Inflammatory macrophage (primary cell): ENCODE measurements around the gene LDLRAD3.
A peak's percentile ranks its signal among the peaks of the same experiment; 100 is the strongest.

Experiments used
- DNase-seq, 2 donors: peaks; one replicate each; pipeline ENCODE4 v3.0.0-alpha.2; 2020 to 2022

The LDLRAD3 gene

GRCh38 chr11:36214976-36215692 lies 271.3 kb downstream of the LDLRAD3 start:
- DNase-seq, result no peak

DNA sequence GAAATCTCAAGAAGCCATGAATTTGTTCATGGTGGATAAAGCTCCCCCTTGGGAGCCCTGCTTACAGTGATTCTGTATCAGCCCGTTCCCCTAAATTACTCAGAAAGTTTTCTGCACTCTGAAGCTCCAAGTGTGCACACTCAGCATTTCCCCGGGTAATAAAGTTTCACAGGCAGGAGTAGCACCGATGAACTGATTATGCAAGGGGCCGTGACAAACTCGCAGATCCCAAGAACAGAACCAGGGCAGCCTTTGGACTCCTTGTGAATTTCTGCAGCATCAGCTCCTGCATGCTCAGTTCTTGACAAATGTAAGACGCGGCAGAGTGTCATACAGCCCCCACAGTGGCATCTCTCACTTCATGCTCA lies 271.8 kb downstream of the LDLRAD3 start:
- no peak for DNase-seq

- no peak for DNase-seq
These were observed 272.3 kb downstream of the LDLRAD3 start for GRCh38 chr11:36216061-36216615.

- no peak for DNase-seq
These were observed 274.5 kb downstream of the LDLRAD3 start for GRCh38 chr11:36218283-36218921.

GRCh38 chr11:36219996-36220395 lies 276.1 kb downstream of the LDLRAD3 start:
- DNase-seq, result no peak

- DNase-seq, result no peak
These were observed 279.2 kb downstream of the LDLRAD3 start for GRCh38 chr11:36222831-36223635.

DNA sequence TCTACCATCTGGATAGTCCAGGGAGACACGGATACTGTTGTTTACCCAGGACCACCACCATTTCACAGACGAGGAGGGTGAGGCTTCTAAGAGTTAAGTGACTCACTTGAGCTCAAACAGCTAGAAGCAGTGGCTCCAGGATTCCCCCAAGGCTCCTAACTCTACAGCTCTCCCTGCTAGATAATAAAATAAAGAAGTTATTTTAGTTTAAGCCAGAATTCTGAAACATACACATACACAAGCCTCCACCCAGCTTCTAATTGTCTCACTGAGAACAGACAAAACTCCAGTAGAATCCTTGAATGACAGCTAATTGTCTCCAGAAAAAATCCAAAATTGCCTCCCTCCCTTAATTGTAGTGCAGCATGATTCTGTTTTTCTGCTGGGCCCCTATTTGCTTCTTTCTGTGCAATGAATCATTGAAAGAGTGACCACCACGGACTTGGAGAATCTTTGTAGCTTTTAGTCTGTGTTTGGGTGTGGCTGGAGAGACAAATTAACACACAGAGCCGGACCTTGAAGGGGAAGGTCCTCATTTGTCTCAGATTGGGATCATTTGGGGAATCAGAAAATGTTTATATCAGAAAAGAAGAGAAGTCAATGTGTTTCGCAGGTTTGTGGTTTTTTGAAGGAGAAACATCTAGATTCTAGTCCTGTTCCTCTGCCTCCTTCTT lies 280.5 kb downstream of the LDLRAD3 start:
- DNase-seq, result no peak

DNA sequence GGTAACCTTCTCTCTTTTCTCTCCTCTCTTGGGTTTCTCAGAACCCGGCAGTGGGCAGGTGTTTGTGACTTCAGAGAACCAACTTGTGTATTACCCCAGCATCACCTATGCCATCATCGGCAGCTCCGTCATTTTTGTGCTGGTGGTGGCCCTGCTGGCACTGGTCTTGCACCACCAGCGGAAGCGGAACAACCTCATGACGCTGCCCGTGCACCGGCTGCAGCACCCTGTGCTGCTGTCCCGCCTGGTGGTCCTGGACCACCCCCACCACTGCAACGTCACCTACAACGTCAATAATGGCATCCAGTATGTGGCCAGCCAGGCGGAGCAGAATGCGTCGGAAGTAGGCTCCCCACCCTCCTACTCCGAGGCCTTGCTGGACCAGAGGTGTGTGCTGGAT lies 283.2 kb downstream of the LDLRAD3 start:
- no peak for DNase-seq

DNA sequence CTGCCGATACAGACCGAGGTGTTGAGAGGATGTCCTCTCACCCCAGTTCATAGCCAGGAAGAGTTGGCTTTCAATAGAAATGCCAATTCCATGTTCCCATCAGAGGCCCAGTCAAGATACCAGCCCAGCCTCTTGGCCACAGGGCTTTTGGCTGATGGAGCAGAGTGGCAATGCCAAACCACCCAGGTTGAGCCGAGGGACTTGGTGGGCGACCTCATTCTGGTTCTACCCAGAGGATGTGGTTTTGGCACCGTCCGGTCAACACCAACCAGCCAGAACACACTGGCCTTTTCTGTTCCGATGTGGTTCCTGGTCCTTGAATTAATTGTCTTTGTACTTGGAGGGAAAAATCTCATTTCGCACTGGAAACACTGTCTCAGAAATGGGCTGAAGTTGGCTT lies 284.8 kb downstream of the LDLRAD3 start:
- no peak for DNase-seq

GRCh38 chr11:36229091-36229705 lies 285.3 kb downstream of the LDLRAD3 start:
- DNase-seq, result no peak

GRCh38 chr11:36230779-36231699 lies 287.2 kb downstream of the LDLRAD3 start:
- DNase-seq, result no peak

DNA sequence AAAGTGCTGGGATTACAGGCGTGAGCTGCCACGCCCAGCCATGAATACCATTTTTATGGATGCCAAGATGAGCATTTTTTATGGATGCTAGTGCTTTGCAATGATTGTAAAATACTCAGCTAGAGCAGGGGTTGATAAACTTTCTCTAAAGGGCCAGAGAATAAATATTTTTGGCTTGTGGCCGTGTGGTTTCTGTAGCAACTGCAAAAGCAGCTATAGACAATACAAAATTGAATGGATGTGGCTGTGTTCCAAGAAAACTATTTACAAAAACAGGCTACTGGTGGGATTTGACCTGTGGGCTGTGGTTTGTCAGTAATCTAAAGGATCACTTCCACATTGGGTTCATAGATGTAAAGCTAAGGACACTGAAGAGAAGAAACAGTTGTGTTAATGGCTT lies 289.3 kb downstream of the LDLRAD3 start:
- DNase-seq, result no peak

GRCh38 chr11:36234825-36235224 lies 291.0 kb downstream of the LDLRAD3 start:
- DNase-seq, result no peak

GRCh38 chr11:36235750-36236149 lies 291.9 kb downstream of the LDLRAD3 start:
- DNase-seq, result no peak

DNA sequence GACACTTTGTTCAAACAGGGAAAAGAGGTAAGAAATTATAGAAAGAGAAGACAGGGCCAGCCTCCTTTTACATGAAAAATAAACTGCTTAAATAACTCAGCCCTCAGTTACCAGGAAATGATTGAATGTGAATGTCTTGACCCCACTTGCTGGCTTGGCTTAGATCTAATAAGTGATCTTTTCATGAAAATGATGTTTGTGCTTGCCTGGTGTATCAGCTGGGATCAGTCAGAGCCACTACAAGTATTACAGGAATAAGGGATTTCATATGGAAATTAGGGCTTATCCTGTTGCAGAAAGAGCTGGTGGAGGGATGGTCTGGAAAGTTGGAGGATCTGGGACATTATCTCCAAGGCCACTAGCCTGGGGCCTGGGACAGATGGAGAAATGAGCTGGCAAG lies 293.5 kb downstream of the LDLRAD3 start:
- DNase-seq, result no peak

- no peak for DNase-seq
These were observed 294.3 kb downstream of the LDLRAD3 start for GRCh38 chr11:36238036-36238631.

GRCh38 chr11:36238881-36239280 lies 295.0 kb downstream of the LDLRAD3 start:
- no peak for DNase-seq

GRCh38 chr11:36239636-36240035 lies 295.8 kb downstream of the LDLRAD3 start:
- DNase-seq, result no peak

GRCh38 chr11:36240173-36240572 lies 296.3 kb downstream of the LDLRAD3 start:
- DNase-seq, result peak; percentile 19 to 52

GRCh38 chr11:36240801-36241200 lies 296.9 kb downstream of the LDLRAD3 start:
- DNase-seq, result no peak

- peak; percentile 63 to 65 for DNase-seq
These were observed 297.6 kb downstream of the LDLRAD3 start for GRCh38 chr11:36241497-36241896.
